ENCODE data around the gene ARID3C. TPM values are rescaled to one million over a fixed set of nuclear protein-coding genes. Genes with fewer than 3 reads are reported as not detected.

Gene ARID3C
- total and polyA plus RNA-seq, 2 experiments from 2014 or later: 0.49 TPM; not detected in 1

- TF ChIP-seq, protein P1, sequence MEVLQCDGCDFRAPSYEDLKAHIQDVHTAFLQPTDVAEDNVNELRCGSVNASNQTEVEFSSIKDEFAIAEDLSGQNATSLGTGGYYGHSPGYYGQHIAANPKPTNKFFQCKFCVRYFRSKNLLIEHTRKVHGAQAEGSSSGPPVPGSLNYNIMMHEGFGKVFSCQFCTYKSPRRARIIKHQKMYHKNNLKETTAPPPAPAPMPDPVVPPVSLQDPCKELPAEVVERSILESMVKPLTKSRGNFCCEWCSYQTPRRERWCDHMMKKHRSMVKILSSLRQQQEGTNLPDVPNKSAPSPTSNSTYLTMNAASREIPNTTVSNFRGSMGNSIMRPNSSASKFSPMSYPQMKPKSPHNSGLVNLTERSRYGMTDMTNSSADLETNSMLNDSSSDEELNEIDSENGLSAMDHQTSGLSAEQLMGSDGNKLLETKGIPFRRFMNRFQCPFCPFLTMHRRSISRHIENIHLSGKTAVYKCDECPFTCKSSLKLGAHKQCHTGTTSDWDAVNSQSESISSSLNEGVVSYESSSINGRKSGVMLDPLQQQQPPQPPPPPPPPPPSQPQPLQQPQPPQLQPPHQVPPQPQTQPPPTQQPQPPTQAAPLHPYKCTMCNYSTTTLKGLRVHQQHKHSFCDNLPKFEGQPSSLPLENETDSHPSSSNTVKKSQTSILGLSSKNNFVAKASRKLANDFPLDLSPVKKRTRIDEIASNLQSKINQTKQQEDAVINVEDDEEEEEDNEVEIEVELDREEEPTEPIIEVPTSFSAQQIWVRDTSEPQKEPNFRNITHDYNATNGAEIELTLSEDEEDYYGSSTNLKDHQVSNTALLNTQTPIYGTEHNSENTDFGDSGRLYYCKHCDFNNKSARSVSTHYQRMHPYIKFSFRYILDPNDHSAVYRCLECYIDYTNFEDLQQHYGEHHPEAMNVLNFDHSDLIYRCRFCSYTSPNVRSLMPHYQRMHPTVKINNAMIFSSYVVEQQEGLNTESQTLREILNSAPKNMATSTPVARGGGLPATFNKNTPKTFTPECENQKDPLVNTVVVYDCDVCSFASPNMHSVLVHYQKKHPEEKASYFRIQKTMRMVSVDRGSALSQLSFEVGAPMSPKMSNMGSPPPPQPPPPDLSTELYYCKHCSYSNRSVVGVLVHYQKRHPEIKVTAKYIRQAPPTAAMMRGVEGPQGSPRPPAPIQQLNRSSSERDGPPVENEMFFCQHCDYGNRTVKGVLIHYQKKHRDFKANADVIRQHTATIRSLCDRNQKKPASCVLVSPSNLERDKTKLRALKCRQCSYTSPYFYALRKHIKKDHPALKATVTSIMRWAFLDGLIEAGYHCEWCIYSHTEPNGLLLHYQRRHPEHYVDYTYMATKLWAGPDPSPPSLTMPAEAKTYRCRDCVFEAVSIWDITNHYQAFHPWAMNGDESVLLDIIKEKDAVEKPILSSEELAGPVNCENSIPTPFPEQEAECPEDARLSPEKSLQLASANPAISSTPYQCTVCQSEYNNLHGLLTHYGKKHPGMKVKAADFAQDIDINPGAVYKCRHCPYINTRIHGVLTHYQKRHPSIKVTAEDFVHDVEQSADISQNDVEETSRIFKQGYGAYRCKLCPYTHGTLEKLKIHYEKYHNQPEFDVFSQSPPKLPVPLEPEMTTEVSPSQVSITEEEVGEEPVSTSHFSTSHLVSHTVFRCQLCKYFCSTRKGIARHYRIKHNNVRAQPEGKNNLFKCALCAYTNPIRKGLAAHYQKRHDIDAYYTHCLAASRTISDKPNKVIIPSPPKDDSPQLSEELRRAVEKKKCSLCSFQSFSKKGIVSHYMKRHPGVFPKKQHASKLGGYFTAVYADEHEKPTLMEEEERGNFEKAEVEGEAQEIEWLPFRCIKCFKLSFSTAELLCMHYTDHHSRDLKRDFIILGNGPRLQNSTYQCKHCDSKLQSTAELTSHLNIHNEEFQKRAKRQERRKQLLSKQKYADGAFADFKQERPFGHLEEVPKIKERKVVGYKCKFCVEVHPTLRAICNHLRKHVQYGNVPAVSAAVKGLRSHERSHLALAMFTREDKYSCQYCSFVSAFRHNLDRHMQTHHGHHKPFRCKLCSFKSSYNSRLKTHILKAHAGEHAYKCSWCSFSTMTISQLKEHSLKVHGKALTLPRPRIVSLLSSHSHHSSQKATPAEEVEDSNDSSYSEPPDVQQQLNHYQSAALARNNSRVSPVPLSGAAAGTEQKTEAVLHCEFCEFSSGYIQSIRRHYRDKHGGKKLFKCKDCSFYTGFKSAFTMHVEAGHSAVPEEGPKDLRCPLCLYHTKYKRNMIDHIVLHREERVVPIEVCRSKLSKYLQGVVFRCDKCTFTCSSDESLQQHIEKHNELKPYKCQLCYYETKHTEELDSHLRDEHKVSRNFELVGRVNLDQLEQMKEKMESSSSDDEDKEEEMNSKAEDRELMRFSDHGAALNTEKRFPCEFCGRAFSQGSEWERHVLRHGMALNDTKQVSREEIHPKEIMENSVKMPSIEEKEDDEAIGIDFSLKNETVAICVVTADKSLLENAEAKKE (CRISPR knock-in tag; IDR thresholded peaks at IDR 0.05): no peak
- TF ChIP-seq, protein P2, sequence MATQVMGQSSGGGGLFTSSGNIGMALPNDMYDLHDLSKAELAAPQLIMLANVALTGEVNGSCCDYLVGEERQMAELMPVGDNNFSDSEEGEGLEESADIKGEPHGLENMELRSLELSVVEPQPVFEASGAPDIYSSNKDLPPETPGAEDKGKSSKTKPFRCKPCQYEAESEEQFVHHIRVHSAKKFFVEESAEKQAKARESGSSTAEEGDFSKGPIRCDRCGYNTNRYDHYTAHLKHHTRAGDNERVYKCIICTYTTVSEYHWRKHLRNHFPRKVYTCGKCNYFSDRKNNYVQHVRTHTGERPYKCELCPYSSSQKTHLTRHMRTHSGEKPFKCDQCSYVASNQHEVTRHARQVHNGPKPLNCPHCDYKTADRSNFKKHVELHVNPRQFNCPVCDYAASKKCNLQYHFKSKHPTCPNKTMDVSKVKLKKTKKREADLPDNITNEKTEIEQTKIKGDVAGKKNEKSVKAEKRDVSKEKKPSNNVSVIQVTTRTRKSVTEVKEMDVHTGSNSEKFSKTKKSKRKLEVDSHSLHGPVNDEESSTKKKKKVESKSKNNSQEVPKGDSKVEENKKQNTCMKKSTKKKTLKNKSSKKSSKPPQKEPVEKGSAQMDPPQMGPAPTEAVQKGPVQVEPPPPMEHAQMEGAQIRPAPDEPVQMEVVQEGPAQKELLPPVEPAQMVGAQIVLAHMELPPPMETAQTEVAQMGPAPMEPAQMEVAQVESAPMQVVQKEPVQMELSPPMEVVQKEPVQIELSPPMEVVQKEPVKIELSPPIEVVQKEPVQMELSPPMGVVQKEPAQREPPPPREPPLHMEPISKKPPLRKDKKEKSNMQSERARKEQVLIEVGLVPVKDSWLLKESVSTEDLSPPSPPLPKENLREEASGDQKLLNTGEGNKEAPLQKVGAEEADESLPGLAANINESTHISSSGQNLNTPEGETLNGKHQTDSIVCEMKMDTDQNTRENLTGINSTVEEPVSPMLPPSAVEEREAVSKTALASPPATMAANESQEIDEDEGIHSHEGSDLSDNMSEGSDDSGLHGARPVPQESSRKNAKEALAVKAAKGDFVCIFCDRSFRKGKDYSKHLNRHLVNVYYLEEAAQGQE (IDR thresholded peaks at IDR 0.05; ENCODE audit: unreplicated experiment): no peak
- TF ChIP-seq ZNF331 (CRISPR knock-in tag; IDR thresholded peaks at IDR 0.05; ENCODE audit: low read depth): no peak
- TF ChIP-seq POLR2AphosphoS5 (IDR thresholded peaks at IDR 0.05; ENCODE audit: low read depth): no peak
- TF ChIP-seq ETS1 (IDR thresholded peaks at IDR 0.05): no peak
- no peak for TF ChIP-seq NANOG (IDR thresholded peaks at IDR 0.05; ENCODE audit: borderline replicate concordance)
- no peak for TF ChIP-seq ZNF114 (CRISPR knock-in tag; IDR thresholded peaks at IDR 0.05)
- TF ChIP-seq JUNB (IDR thresholded peaks at IDR 0.05; ENCODE audit: unreplicated experiment): no peak
- no peak for TF ChIP-seq EZH2phosphoT487 (IDR thresholded peaks at IDR 0.05; ENCODE audit: unreplicated experiment)
- TF ChIP-seq EZH2 (IDR thresholded peaks at IDR 0.05; ENCODE audit: low read depth, unreplicated experiment): no peak
Measured at GRCh38 chr9:34572092-34572491, 56.8 kb downstream of the ARID3C start (continued).

Data from GM23338 (cell line).